GM19455 (cell line): ENCODE data around the gene AAMP.
"Not testable (repeated sequence)": the region's sequence is repeated elsewhere in the genome, so short reads cannot be mapped to it uniquely, and the experiment has no call there.

Experiments used
- ATAC-seq: cut with Tn5 transposase; IDR thresholded peaks from one replicate; pipeline ENCODE4 v1.9.1; 2021; ENCODE audit not compliant: unreplicated experiment

The AAMP gene, protein sequence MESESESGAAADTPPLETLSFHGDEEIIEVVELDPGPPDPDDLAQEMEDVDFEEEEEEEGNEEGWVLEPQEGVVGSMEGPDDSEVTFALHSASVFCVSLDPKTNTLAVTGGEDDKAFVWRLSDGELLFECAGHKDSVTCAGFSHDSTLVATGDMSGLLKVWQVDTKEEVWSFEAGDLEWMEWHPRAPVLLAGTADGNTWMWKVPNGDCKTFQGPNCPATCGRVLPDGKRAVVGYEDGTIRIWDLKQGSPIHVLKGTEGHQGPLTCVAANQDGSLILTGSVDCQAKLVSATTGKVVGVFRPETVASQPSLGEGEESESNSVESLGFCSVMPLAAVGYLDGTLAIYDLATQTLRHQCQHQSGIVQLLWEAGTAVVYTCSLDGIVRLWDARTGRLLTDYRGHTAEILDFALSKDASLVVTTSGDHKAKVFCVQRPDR

DNA sequence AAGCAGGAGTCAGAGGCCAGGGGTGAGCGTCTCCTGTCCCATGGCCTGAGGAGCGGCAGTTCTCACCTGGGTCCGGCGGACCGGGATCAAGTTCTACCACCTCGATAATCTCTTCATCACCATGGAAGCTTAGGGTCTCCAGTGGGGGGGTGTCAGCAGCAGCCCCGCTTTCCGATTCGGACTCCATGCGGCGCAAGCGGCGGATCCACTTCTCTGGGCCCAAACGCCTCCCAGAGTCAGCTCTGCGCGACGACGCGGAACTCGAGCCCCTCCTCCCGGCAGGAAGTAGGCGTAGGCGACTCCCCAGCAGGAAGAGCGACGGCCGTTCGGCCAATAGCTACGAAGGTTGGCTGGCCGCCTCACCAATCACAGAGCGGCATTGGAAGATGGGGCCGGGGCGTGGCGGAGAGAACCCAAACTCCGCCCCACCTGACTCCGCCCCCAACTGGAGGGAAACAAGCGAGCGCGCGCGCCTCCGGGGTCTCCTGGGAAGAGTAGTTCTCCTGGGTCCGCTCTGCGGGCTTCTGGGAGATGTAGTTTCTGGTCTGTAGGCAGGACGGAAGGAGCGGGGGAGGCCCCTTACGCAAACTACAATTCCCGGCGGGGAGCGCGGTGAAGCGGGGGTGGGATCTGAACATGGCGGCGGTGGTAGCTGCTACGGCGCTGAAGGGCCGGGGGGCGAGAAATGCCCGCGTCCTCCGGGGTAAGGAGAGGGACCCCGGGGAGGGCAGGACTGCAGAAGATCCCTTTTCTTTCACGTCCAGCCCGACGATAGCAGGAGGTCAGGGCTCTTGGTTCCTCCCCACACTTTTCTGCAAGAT is at the start of gene AAMP, which contains the start of gene PNKD:
Gene AAMP, minus strand, starts transcription at position 238 of the 821 bp plus-strand sequence. Its CDS starts 51 bp downstream, at position 187.
Gene PNKD, plus strand, starts transcription at position 620 of the 821 bp plus-strand sequence. Its CDS starts 17 bp downstream, at position 637.
- peak; percentile 92 for ATAC-seq

DNA sequence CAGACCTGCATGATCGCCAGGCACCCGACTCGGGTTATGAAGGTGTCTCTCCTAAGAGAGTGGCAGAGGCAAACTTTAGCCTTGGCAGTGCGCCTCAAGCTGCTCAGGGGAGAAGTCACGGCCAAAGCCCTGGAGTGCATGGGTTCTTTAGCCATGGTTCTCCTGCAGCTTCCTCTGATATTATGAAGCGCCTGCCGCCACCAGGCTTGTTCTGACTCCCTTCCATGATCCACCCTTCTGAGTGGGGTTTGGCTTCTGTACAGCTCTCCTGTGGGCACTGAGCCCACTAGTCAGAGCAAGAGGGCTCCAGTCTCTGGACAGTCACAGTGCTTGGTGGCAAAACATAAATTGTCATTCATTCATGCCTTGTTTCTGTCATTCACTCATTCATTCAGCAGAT is 48.3 kb upstream of the AAMP start:
- no peak for ATAC-seq

DNA sequence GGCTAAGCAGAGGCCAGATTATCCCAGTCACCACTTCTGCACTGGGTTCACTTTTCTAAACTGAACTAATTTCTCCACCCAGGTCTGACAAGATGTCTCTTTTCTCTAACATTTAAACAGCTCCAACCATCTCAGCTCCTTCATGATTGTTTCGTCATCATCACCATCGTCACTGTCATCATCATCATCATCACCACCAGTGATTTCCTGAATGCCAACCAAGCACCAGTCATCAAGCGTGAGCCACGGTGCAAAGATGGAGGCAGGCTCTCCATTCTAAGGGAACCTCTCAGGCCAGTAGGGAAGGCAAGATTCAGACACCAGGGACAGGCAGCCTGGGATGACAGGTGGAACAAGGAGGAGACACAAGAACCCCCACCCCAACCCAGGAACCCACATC is 47.9 kb upstream of the AAMP start:
- no peak for ATAC-seq

DNA sequence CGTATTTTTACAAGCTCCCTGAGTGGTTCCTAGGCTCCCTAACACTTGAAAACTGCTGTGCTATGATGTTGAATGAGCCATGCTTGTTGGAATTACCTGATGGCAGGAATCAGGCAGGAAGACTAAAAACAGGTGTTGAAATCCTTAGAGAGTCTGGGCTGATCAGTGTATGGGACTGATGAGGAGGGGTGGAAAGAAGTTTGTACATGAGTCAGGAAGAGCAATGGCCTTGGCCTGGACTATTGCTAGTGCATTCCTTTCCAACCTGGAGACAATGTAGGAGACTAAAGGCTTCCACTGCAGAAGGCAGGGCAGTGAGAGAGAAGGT is 47.3 kb upstream of the AAMP start:
- ATAC-seq: no peak

DNA sequence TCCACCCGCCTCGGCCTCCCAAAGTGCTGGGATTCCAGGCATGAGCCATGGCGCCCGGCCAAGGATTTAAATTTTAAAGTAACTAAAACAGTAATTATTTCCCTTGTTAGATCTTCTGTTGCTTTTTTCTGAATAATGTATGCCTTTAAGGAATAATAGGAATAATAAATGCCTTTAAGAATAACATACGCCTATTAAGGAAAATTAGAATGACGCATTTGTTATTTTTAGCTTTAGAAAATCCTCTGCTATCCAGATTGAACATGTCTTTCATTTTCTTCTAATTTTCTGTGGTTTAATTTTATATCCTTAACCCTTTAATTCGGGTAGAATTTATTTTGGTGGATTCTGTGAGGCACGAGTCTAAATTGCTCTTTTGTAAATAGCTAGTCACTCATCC is 45.5 kb upstream of the AAMP start:
- no peak for ATAC-seq

DNA sequence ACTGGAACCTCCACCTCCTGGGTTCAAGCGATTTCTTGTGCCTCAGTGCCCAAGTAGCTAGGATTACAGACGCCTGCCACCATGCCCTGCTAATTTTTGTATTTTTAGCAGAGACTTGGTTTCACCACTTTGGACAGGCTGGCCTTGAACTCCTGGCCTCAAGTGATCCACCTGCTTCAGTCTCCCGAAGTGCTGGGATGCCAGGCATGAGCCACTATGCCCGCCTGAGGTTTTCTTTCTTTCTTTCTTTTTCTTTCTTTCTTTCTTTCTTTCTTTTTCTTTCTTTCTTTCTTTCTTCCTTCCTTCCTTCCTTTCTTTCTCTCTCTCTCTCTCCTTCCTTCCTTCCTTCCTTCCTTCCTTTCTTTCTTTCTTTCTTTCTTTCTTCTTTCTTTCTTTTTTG is 44.8 kb upstream of the AAMP start:
- ATAC-seq: not testable (repeated sequence)

DNA sequence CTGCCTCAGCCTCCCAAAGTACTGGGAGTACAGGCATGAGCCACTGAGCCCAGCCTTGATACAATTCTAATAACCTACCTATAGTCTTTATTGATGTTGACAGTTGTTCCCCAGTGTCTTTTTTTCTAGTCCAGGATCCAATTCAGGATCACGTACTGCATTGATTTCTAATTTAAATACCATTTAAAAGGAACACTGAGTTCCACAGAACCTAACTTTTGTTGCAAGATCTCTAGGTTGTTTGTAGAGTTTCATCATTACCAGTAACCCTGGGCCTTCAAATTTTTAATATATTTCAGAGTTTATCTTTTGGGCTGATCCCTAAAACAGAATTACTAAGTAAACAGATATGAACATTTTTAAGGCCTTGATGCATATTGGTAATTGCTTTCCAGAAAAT is 43.4 kb upstream of the AAMP start:
- no peak for ATAC-seq

DNA sequence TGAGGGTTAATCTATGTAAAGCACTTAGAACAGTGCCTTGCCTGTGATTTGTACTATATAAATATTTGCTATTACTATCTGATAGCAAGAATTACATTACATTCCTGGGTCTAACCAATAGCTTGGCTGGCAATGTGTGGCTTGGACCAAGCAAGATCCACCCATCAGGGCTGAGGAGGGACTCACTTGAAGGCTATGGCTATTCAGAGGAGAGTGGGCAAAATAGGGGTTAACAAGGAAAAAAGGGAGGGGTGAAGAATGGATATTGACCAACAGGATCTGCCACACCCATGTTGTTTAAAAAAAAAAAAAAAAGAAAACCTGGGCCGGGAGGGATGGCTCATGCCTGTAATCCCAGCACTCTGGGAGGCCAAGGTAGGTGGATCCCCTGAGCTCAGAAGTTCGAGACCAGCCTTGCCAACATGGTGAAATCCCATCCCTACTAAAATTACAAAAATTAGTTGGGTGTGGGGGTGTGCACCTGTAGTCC is 42.4 kb upstream of the AAMP start:
- ATAC-seq: no peak

DNA sequence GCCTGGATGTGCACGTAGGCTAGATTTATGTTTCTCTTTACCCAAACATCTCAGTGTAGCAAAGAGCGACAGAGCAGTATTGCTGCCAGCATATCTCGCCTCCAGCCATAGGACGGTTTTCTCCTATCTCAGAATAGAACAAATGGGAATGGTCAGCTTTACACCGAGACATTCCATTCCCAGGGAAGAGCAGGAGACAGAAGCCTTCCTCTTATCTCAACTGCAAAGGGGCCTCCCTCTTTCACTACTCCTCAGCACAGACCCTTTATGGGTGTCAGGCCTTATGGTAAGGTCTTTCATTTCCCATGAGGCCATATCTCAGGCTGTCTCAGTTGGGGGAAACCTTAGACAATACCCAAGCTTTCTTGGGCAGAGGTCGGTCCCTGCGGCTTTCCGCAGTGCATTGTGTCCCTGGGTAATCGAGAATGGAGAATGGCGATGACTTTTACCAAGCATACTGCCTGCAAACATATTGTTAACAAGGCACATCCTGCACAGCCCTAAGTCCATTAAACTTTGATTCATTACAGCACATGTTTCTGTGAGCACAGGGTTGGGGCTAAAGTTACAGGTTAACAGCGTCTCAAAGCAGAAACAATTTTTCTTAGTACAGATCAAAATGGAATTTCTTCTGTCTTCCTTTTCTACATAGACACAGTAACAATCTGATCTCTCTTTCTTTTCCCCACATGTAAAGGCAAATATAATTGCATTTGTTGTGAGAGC is 41.8 kb upstream of the AAMP start:
- not testable (repeated sequence) for ATAC-seq

DNA sequence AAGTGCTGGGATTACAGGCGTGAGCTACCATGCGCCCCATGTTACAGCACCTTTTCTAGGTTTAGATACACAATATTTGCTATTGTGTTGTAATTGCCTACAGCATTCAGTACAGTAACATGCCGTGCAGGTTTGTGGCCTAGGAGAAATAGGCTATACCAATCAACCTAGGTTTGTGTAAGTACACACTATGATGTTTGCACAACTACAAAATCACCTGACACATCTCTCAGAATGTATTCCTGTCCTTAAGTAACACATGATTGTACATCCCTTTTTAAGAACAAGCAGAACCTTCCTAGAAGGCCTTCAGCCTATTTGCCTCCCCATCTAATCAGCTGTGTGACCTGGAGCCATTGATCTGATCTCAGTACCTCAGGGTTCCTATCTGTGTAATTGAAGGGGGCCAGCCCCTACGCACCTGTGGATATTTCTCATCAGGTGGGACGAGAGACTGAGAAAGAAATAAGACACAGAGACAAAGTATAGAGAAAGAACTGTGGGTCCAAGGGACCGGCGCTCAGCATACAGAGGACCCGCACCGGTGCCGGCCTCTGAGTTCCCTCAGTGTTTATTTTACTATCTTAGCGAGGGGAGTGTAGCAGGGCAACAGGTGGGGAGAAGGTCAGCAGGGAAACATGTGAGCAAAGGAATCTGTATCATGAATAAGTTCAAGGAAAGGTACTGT is 41.1 kb upstream of the AAMP start:
- no peak for ATAC-seq

DNA sequence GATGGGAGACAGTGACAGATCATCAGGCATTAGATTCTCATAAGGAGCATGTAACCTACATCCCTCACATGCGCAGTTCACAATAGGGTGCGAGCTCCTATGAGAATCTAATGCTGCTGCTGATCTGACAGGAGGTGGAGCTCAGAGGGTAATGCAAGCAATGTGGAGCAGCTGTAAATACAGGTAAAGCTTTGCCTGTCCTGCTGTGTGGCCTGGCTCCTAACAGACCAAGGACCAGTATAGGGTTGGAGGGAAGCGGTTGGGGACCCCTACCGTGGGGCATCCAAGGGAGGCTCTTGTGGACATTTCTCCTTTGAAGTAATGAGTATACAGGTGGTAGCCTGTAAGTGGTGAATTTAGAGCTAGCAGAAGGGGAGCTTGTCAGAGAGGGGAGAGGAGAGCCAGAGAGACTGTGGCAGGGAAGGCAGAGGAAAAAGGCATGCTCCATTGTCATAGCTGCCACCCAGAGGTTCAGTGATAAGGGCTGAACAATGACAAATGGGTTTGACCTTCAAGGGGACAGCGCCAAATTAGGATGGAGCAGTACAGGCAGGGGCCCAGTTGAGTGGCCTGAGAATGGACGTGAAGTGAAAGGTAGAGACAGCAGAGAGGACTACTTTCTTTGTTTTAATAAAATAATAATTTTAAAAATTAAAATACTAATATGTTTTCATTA is 37.6 kb upstream of the AAMP start:
- no peak for ATAC-seq

DNA sequence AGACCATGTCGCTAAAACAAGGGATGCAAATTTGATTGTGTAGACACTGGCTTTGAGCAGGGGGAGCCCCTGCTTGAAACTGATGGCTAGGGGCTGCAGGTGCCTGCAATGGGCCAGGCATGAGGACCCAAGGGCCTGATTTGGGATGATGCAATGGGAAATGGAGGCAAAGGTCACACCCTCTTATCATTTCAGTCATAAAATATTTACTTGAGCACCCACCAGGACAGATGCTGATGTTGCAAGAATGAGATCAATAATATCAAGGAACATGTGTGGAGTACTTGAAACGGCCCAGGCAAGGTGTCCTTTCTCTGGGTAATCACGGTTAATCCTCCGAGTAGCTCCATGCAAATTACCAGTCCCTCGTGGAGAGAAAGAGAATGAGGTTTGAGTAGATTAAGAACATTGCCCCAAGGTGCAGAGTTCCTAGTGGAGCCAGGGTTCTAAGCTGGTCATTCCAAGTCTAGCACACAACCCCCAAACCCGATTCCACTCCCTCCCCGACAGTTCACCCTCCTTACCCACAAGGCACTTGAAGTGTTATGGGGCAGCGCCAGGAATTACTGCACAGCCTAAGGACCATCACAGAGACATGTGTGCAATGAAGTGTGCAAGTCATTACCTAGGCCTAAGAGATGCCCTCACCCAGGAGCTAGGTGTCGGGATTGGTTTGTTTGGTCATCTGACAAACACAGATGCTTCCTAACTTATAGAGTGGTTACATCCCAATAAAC is 36.4 kb upstream of the AAMP start:
- no peak for ATAC-seq

DNA sequence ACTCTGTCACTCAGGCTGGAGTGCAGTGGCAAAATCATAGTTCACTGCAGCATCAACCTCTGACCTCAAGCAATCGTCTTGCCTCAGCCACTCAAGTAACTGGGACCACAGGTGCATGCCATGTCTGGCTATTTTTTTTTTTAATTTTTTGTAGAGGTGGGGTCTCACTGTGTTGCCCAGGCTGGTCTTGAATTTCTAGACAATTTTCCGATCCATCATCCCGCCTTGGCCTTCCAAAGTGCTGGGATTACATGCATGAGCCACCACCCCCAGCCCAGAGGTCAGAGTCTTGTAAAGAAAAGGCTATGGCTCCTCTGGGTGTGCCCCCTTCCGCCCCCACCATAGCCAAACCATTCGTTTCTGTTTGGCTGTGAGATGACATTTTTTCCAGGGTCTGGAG is 35.4 kb upstream of the AAMP start:
- ATAC-seq: no peak

DNA sequence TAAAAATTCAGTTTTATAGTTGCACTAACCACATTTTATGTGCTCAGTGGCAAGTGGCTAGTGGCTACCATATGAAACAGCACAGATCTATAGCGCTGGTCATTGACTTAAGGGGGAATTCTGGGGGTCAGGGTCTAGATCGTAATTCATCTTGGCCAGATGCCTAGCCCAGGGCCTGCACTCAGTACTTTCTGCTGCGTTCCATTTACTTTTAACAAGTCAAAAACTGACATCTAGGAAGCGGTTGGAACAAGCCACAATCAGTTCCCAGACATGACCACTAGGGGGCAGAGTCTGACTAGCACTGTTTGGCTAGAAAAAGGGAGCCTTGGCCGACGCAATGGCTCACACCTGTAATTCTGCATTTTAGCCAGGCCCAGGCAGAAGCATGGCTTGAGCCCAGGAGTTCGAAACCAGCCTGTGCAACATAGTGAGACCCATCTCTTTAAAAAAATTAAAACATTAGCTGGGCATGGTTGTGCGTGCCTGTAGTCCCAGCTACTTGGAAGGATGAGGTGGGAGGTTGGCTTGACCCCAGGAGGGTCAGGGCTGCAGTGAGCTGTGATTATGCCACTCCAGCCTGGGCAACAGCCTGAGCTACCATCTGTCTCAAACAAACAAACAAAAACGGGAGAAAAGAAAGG is 31.4 kb upstream of the AAMP start:
- no peak for ATAC-seq

DNA sequence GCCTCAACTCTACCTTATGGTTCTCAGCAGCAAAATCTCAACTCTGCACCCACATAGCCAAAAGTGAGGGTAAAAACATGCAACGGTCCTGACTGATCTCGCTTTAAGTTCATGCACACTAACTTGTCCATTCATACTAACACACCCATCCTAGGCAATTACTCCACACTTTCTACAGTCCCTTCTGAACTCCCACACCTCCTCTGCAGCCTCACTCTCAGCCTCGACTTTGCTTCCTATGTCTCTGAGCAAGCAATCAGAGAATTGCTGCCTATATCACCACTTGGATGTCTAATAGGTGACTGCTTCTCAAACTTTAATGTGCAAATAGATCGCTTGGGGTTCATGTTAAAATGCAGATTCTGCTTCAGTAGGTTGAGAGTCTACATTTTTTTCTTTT is 30.2 kb upstream of the AAMP start:
- no peak for ATAC-seq

DNA sequence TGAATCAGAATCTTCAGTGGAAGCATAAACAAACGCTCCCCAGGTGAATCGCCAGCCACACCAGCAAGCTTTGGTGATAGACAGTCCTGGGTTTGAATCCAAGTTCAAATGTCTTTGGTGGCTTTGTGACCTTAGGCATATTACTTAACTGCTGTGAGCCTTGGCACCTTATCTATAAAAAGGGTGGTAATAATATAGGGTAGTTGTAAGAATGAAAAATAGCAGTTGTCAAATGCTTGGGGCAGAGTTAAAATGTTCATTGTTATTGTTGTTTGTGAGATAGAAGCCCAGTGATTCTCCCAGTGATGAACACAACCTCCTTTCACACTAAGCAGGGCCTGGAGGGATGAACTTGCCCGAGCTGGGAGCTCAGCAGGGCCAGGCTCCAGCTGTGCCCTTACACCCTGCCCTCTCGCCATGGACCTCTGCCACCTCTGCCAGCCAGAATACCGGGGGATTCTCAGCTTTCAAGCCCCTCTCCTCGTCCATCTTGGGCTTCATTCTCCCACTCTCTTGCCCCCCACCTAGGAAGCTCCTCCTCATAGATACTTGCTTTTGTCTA is 28.5 kb upstream of the AAMP start:
- no peak for ATAC-seq

DNA sequence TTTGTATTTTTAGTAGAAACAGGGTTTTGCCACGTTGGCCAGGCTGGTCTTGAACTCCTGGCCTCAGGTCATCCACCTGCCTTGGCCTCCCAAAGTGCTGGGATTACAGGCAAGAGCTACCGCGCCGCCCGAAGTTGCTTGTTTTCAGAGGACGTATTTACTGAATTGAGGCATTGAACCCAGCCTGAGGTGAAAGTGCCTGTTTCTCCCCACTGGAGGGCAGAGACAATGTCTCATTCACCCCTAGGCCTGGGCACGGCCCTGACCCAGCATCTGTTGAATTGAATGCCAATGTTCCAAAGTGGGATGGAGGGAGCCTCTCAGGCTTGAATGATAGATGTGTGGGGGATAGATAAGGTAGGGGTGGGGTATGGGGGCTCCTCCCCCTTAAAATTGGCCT is 26.9 kb upstream of the AAMP start:
- no peak for ATAC-seq

DNA sequence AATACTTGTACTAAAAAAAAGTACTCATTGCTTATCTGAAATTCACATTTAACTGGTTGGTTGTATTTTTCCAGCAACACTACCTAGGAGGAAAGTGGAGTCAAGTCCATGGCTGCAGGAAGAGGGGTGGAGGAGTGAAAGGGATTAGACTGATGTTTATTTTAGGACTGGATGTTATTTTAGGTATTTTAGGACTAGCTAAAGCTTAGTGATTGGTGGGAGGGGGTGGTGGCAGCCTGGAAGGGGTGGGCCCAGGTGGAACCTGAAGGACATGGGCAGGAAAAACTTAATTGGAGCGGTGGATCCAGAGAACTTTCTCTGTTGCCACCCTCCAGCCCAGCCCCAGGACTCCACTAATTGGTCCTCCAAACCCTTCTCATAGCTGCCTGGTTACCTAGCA is 26.3 kb upstream of the AAMP start:
- ATAC-seq: no peak

DNA sequence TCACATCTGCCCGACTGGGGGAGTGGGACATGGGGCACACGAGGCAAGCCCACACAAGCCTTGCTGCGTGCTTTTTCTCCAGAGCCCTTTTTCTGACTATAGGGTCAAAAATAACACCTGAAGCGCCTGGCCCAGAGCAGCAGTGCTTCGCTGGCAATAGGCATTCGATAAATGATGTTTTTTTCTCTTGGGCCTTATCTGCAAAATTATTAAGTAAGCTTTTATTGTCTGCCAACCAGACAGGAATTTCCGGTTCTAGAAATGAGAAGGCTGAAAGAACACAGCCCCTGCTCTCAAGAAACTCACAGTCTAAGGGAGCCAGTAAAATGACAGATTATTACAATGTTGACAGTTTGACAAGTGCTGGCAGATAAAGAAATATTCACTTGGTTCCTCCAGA is 25.1 kb upstream of the AAMP start:
- ATAC-seq: no peak
